GM21717 (cell line): ENCODE measurements around the gene STAP2.
"Not testable (repeated sequence)": the region's sequence is repeated elsewhere in the genome, so short reads cannot be mapped to it uniquely, and the experiment has no call there.

Experiments
- ATAC-seq: cut with Tn5 transposase; IDR thresholded peaks from one replicate; pipeline ENCODE4 v1.9.1; 2021; ENCODE audit warnings: mild to moderate bottlenecking, moderate library complexity; ENCODE audit not compliant: unreplicated experiment

The STAP2 gene

DNA sequence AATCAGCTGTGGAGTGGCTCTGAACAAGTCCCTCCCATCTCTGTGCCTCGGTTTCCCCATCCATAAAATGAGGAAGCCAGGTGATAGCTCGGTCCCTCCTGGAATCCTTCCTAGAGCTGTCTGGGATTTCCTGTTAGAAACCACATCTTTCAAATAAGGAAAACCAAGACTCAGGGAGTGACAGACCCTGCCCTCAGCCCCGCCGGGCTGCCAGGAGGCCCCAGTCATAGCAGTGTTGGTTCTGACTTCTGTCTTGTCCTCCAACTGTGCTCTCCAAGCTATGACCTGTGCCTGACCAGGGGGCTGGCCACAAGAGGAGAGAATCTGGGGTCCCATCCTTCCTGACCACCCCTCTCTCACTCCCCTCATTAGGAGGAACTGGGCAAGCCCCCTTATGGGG lies 60.6 kb downstream of the STAP2 start:
- no peak for ATAC-seq

DNA sequence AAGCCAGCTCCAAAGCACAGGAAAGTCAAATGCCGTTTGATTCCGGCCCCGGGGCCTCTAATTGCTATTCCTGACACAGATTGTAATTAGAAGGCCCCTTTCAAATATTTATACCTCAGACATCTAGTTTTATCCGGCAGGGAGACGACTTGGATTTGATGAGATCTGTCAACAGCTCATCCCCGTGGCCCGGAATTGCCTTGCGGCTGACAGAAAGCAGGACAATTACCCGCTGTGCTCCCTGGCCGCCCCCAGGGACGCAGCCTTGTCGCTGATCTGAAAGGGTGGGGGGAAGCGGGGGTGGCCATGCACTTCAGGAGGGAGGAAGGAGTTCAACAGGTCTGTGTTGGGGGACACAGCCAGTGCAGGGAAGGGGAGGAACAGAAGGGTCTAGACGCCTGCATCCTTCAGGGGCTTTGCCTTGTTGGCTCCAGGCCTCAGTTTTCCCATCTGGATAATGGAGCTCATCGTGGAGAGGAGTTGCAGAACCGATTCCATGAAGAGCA lies 61.4 kb downstream of the STAP2 start:
- no peak for ATAC-seq

DNA sequence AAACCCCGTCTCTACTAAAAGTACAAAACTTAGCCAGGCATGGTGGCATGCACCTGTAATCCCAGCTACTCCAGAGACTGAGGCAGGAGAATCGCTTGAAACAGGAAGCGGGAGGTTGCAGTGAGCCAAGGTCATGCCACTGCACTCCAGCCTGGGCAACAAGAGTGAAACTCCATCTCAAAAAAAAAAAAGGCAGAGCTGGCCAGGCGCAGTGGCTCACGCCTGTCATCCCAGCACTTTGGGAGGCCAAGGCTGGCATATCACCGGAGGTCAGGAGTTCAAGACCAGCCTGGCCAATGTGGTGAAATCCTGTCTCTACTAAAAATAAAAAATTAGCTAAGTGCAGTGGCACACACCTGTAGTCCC lies 64.3 kb downstream of the STAP2 start:
- ATAC-seq = not testable (repeated sequence)
